NCI-H226 (cell line): ENCODE data around the gene ALPL.
A peak's percentile ranks its signal among the peaks of the same experiment; 100 is the strongest.
"Not testable (repeated sequence)": the region's sequence is repeated elsewhere in the genome, so short reads cannot be mapped to it uniquely, and the experiment has no call there.

Source experiments
- DNase-seq: peaks from one replicate; pipeline ENCODE4 v3.0.0-alpha.2; 2015

ALPL gene

GRCh38 chr1:21563971-21564370 is 54.7 kb downstream of the ALPL start:
- DNase-seq: no peak

GRCh38 chr1:21564521-21565095 is 55.4 kb downstream of the ALPL start:
- DNase-seq: no peak

- DNase-seq: no peak
Measured at GRCh38 chr1:21565285-21565684, 56.1 kb downstream of the ALPL start.

- not testable (repeated sequence) for DNase-seq
Measured at GRCh38 chr1:21566361-21566760, 57.1 kb downstream of the ALPL start.

- peak; percentile 84 for DNase-seq
Measured at GRCh38 chr1:21567241-21568005, 58.2 kb downstream of the ALPL start.

- DNase-seq: peak; percentile 83
Measured at GRCh38 chr1:21568006-21568746, 59.0 kb downstream of the ALPL start.

- no peak for DNase-seq
Measured at GRCh38 chr1:21568809-21569385, 59.7 kb downstream of the ALPL start.

GRCh38 chr1:21569820-21570527 is 60.8 kb downstream of the ALPL start:
- DNase-seq: no peak

- no peak for DNase-seq
Measured at GRCh38 chr1:21570528-21570875, 61.3 kb downstream of the ALPL start.

GRCh38 chr1:21570885-21571284 is 61.7 kb downstream of the ALPL start:
- no peak for DNase-seq

- DNase-seq: no peak
Measured at GRCh38 chr1:21572221-21572620, 63.0 kb downstream of the ALPL start.

GRCh38 chr1:21572735-21573277 is 63.6 kb downstream of the ALPL start:
- DNase-seq: no peak

GRCh38 chr1:21573475-21573874 is 64.3 kb downstream of the ALPL start:
- DNase-seq: no peak

- DNase-seq: peak; percentile 41
Measured at GRCh38 chr1:21573971-21574465, 64.8 kb downstream of the ALPL start.

- no peak for DNase-seq
Measured at GRCh38 chr1:21574466-21575151, 65.4 kb downstream of the ALPL start.

- DNase-seq: no peak
Measured at GRCh38 chr1:21575351-21575942, 66.2 kb downstream of the ALPL start.

- no peak for DNase-seq
Measured at GRCh38 chr1:21576031-21576797, 67.0 kb downstream of the ALPL start.

GRCh38 chr1:21576798-21577187 is 67.6 kb downstream of the ALPL start:
- no peak for DNase-seq

GRCh38 chr1:21577324-21577723 is 68.1 kb downstream of the ALPL start:
- DNase-seq: no peak

- DNase-seq: no peak
Measured at GRCh38 chr1:21577933-21578332, 68.7 kb downstream of the ALPL start.

GRCh38 chr1:21579791-21580190 is 70.6 kb downstream of the ALPL start:
- DNase-seq: no peak
